GM19438 (cell line): Measurements from ENCODE around the gene CRTAC1.

Source experiments
- ATAC-seq: cut with Tn5 transposase; IDR thresholded peaks from one replicate; pipeline ENCODE4 v1.9.1; 2021; ENCODE audit warnings: low read depth; ENCODE audit not compliant: unreplicated experiment

Gene CRTAC1

DNA sequence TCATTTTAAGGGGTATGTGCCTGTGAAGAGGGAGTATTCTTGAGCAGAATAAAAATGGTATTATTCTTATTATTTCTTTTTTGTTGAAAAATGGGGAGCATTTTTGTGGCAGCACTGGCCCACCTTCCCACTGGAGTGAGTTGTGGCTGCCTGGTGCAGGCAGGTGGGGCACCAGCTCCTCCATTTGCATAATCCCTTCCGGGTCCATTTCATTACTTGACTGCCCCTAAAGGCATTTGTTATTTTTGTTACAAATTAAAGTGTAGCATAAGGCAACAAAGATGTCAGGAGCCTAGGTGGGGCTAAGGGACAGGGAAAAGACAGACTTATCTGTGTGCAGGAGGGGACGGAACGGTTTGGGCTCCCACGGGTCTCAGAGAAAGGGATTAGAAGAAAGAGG is 154.0 kb downstream of the CRTAC1 start:
- ATAC-seq: no peak

DNA sequence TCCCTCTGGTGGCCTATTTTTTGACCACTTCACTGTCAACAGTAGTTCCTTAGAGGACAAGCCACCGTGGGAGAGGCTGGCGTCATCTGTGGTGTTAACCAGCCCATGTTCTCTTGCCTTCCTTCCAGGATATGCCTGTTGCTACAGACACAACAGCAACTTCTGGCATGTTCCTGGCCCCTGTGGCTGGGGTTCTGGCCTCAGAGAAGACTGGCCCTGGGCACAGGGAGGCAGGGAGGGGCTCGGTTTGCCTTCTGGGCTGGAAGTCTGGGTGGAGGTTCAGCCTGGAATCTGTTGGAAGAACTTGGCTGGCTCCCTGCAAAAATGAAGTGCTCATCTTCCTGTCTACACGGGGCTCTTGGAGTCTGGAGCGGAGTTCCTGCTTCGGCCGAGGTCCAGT is 155.0 kb downstream of the CRTAC1 start:
- ATAC-seq: no peak

DNA sequence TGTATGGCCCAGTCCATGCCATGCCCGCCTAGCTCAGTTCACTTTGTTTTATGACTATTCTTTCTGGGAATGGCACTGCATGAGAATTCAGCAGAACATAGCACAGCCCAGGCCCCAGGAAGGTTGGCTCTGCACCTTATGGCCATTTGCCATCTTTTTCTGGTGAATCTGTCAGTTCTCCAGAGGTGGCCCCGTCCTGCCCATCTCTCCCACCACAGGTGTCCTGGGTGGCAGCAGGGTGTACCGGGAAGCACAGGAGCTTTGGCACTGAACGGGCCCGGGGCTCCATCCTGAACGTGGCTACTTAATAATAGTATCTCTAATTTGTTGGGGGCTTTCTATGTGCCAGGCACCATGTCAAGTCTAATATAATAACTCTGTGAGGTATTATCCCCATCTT is 156.1 kb downstream of the CRTAC1 start:
- ATAC-seq: no peak

DNA sequence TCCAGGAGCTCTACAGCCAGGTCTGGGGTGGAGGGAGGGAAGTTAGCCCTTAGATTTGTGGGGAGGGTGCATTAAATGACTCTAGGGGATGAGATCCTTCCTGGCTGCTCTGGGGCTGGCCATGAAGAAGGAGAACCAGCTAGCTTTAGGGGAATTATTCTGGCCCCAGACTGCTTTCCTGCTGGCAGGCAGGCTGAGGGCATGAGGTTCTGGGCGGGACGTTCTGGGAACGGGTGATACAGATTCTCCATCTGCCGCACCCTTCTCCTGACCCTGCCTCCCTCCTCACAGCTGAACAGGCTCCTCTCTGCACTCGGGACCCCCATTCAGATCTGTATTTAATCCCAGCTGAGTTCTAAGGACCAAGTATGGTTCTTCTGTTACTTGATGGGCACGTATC is 156.9 kb downstream of the CRTAC1 start:
- no peak for ATAC-seq

DNA sequence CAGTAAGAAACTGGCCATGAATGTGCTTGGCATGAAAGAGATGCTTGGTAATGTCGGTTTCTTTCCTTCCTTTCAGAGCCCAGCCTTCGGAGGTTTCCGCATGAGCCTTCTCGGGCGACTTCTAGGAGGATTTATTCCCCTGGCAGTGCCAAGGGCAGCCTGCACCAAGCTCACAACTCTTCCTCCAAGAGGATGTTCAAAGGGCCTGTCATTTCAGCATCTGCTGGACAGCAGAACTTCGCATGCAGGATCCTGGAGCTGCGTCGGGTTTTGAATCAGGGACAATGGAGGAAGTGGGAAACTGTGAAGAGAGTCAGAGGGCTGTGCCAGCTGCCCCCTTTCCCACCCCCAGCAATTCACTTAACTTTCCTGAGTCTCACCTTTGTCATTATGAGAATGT is 159.4 kb downstream of the CRTAC1 start:
- ATAC-seq: no peak

DNA sequence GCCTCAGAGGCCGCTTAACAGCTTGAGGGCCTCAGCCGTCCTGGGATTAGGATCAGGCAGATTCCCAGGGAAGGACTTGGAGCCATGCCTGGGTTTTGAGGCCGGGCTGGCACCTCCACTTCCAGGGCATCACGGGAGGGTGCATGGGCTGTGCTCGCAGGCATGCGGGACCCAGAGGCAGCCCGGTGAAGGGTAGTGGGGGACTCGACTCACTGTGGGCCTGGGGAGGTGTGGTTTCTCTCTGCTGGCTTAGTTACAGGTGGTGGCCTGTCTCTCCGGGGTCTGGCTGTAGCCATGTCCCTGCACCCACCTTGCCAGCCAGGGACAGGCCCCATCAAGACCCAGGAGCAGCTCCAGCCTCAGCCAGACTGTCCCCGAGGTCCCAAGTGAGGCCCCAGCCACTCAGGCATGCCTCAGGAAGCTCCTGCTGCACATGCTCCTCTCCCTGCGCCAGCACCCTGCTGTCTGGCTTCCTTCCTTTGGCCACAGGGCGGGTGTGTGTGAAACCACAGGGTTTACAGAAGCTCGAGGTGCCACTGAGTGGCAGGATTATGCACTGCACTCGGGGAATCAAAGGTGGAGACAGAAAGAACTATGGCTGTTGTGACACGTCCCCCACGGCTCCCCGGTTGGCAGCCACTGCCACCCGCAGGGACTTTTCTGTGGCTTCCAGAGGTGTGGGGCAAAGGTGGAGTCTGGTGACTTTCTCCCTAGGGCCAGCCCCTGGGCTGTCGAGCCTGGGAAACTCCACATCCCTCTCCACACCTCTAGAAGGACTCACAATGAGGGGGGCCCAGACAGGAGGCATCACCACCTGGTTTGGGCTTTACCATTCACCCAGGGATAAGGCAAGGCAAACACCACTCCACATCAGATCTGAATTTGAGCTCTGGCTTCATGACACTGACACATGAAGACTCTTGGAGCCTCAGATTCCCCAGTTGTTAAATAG is 161.1 kb downstream of the CRTAC1 start:
- ATAC-seq: peak; percentile 94

DNA sequence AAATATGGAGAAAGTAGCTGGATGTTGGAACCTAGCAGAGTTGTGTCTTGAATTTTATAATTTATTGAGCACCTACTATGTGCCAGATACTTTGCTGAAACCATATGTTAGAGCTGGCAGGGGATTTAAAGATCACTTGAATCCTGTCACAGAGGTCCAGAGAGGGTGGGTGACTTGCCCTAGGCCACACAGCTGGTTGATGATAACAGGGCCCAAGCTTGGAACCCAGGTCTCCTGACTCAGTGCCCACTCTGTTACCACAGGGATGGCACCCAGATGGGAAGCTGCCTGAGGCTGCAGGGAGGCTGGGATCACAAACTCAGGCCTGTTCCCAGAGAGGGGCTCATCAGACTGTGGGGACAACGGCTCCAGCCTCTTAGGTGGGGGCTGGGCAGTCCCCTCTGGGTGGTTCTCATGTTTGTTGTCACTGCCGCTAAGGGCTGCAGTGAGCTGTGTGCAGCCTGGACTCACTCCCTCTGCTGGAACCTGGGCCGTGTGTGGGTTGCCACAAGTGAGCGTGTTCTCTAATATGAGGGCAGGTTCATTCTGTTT is 162.2 kb downstream of the CRTAC1 start:
- ATAC-seq: no peak

DNA sequence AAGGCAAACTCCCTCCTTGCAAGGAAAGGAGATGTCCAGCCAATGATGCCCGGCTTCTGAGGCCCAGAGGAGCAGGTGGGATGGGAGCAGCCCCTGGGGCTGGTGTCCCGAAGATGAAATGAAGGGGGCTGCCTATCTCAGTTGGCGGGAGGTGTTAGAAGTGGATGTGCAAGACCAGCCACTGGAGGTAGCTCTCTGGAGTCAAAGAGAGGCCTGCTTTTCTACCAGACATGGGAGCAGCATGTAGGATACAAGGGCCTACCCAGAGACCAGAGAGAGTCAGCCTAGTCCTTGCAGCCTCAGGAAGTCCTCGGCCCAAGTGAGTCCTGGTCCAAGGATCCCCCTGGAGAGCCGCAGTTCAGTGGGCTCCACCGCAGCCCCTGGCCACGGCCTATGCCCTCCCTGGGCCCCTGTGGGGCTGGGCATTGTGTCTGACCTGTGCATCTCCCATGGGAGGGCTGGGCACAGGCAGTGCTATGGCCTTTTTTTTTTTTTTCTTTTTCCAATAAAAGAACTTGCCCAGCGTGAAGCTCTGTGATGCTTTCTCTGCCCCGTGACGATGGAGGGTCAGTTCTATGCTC is 163.1 kb downstream of the CRTAC1 start:
- no peak for ATAC-seq

DNA sequence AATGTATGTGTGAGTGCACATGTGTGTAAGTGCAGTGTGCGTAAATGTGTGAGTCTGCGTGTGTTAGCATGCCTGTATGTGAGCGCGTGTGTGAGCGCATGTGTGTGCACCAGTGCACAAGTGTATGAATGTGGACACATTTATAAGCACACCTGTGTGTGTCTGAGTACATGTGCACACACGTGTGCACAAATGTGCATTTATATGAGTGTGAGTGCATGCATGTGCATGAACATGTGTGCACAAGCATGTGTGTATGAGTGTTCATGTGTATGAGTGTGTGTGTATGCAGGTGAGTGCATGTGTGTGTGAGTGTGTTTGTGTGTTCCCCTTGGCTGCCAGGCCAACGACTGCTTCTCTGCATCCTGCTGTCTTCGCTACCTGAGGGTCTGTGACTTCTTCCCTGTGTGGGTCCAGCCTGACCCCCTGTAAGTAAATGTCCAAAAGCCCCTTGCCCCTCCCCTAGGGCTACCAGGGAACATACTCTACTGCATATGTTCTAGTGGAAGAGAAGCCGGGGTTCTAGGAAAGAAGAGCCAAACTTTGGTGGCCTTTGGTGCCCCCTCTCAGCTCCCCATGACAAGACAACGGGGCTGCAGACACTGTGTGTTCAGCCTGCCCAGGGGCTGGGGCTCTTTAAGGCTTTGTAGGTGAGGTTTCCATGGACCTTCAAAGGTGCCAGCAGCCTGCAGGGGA is 163.7 kb downstream of the CRTAC1 start:
- no peak for ATAC-seq

DNA sequence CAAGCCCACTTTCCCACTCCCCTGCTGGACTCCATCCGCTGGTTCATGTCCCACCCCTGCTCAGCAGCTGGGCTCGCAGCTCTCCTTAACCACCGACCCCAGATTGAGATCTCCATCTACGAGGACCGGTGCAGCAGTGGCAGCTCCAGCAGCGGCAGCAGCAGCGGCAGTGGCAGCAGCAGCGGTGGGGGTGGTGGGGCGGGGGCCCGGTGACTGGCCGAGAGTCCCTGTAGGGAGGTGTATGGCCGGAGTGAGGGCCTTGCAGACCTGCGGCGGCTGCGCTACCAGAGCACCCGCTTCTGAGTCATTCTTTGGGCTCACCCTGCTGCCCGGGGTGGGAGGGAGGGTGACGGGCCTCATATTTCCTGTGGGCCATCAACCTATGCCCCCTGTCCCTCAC is 164.9 kb downstream of the CRTAC1 start:
- no peak for ATAC-seq

DNA sequence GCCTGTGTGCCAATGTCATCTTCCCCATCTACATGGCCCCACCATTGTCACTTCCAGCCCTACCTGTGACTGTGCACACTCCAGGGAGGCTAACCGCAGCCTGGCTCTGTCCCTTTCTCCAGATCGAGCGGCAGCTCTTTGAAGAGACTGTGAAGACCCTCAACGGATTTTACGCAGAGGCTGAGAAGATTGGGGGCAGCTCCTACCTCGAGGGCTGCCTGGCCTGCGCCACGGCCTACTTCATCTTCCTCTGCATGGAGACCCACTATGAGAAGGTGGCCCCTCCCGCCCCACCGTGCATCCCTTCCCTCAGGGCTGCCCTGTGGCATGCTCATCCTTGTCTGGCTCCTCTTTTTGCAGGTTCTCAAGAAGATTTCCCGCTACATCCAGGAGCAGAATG is 166.6 kb downstream of the CRTAC1 start:
- no peak for ATAC-seq

DNA sequence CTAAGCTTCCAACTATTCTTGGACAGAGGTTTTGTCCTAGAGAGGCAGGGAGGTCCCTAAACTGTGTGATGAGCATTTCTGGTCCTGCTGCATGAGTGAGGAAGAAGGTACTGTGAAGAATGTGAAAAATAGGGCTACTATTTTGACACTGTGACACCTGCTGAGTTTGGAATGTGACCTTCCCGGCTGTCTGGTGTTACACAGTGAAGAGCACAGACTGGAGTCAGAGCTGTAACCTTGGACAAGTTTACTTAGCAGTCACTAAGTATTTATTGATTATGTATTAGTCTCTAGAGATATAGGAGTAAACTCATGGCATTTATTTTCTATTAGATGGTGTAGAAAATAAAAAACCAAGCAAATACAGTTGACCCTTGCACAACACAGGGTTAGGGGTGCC is 168.5 kb downstream of the CRTAC1 start:
- no peak for ATAC-seq

DNA sequence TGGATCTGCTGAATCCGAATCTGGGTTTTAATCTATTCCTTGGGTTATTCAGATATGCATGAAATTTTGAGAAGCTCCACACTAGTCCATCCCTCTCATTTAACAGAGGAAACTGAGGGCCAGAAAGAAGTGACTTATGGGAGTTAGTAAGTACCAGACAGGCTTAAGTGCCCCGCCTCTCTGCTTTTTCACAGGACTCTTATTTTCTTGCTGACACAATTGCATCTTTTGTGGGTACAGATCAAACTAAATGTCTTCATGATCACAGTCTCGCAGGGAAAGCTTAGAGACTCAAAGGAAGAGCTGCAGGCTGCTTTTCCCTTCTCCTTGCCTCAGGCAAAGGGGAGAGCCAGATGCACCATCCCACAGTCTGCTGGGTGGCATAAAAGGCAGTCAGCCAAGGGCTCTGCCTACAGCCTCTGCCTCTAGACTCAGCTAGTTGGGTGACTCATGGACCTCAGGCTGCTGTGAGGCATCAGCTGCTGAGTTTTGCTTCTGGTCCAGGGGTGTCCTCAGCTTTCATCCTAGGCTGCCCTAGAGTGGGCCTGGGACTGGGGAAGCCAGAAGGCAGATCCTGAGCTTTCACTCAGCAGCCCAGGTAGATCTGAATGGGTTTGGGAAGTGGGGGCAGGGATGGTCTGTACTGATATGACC is 169.2 kb downstream of the CRTAC1 start:
- no peak for ATAC-seq

DNA sequence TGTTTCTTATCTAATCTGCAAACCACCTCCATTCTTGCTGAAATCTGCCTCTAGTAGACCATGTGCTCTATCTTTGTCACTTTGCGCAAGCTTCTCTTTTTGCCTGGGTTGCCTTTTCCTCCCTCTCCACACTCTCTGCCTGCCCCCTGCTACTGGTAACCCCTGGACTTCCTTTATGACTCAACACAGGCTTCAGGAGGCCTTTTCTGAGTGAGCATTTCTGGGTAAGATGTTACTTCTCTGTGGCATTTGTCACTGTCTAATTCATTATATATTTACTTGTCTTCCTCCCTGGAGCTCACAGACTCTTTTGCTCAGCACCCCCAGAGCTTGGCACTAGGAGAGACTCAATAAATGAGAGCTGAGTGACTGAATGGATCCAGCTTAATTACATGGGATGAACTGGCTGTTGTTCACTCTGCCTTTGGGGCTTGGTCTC is 172.4 kb downstream of the CRTAC1 start:
- no peak for ATAC-seq

DNA sequence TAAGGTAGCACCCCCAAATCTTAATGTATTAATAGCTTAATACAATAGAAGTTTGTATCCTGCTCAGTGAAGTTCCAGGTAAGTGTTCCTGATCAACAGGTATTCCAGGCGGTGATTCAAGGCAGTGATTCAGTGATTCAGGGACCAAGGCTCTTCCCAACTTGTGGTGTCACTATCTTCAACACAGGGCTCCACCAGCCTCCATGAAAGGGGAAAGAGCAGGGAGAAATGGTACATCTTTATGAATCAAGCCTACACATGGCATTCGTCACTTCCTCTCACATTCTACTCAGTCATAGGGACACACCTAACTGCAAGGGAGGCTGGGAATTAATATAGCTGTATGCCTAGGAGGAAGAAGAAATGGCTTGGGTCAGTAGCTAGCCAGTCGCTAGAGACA is 175.7 kb downstream of the CRTAC1 start:
- no peak for ATAC-seq

DNA sequence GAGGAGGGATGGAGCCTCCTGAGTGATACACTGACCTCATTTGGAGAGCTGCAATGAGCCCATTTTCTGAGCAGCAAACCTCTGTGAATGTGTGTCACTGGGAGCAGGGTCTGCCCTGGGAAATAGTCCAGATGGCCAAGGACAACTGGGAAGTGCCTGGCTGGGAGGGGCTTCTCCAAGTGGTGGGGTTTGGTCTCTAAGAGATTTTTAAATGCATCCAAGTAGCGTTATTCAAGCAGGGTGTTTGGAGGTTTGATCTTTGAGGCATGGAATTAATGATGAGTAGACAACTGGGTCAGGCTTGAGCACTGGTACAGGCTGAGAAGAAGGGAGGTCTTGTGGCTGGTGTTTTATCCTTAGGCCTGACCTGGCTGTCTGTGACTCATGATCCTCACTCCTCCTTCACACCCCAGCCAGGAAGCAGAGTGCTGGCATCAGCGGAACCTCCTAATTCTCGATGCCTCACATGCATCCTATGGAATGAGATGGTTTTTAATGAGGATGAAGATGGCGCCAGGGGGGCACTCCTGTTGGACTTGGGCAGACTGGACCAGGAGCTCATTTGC is 177.5 kb downstream of the CRTAC1 start:
- ATAC-seq: no peak

DNA sequence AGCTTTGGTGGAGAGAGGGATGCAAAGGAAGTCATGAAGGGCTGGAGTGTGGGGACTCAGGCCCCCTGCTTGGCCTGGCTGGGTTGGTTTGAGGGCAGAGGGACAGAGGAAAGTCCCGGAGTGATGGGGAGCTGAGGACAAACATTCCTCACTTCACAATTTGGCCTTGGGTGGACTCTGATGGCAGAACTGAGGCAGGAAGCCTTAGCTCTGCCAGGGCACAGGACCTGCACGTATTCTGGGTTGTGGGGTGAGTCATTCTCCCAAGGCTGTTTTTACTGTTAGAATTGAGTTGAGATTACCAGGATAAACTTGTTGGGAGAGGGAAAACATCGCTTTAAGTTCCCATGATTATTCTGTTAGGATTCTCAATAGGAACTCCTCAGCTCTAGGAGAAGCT is 178.1 kb downstream of the CRTAC1 start:
- no peak for ATAC-seq

DNA sequence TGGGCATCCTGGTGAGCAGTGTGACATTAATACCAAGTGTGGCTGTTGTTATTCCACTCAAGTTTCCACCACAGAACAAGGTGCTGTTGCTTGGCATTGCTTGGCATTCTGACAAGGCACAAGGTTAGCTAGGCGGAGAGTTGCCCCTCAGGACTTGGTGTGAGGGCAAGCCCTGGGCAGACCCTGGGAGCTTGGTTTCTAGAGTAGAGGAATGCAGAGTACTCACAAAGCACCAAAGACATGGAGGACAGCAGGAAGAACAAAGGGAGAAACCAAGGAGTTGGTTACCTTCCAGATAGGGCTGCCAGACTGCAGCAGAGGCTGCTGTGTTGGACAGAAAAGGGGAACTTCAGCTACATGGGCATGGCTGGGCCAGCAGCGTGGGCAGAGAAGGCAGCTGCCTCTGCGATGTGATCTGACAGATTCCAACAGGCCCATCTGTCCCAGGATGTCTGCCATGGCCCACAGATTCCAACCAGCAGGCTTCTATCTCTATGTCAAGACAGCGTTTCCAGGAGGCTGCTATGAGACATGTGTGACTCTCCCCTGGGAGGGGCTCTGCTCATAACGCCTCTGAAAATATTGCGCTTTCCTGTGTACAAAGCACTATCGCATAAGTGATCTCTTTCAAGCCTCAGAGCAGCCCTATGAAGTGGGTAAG is 178.9 kb downstream of the CRTAC1 start:
- no peak for ATAC-seq

DNA sequence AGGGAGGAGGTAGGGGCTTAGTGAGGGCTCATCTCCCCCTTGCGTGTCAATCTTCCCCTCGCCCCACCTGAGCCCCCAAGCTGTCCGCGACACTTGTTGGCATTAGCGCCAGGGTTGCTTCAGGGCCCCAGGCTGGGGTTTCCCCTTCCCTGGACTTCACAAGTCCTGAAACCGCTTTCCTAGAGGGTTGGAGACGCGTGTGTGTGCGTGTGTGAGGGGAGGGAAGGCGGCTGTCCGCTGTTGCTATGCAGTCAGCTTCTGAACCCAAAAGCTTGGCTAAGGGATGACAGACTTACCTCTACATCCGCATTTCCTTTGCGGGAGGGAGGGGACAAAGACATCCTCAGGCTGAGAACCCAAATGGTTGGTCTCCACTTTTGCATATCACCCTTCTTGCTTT is 180.0 kb downstream of the CRTAC1 start:
- no peak for ATAC-seq
